HEK293 (cell line): Measurements from ENCODE around the gene PWP1.

Experiments
- CTCF ChIA-PET: fragments of 350-600 bp; formaldehyde crosslinking; extraction: SDS; loops from one replicate; lab custom pipeline; 2021; ENCODE audit warnings: antibody characterized with exemption; lab: Yijun Ruan, JAX
- POLR2A ChIA-PET: fragments of 300-600 bp; formaldehyde crosslinking; extraction: SDS; loops from one replicate; lab custom pipeline; 2020; ENCODE audit warnings: antibody characterized with exemption, inconsistent platforms; lab: Yijun Ruan, JAX
- H3K27ac ChIP-seq: fragments of 200-500 bp; sonication (Bioruptor generic); 2 replicates; pipeline ENCODE4 v1.5.1; 2014; ENCODE audit warnings: low read depth, low read length, control low read depth, inconsistent platforms; ENCODE audit errors: extremely low read depth
- H3K36me3 ChIP-seq, 2 experiments: fragments of 200-500 bp in 1 of 2; sonication (Bioruptor generic) in 1 of 2; 1 replicate in 1 of 2; 2 replicates in 1 of 2; pipeline ENCODE4 v1.5.1; 2014 to 2017; ENCODE audit warnings: inconsistent platforms in 2 of 2, low read length in 2 of 2; ENCODE audit not compliant: control insufficient read depth in 2 of 2, insufficient read depth in 1 of 2
- H3K4me1 ChIP-seq: fragments of 200-500 bp; sonication (Bioruptor generic); 2 replicates; pipeline ENCODE4 v1.5.1; 2014; ENCODE audit warnings: mild to moderate bottlenecking, low read length, inconsistent platforms; ENCODE audit not compliant: control insufficient read depth, insufficient read depth
- H3K4me3 ChIP-seq: 2 replicates; pipeline ENCODE4 v1.5.1; 2011; ENCODE audit warnings: low read depth, mild to moderate bottlenecking, control low read depth, low read length, moderate library complexity
- H3K9me3 ChIP-seq: fragments of 200-500 bp; sonication (Bioruptor generic); 2 replicates; pipeline ENCODE4 v1.5.1; 2014; ENCODE audit warnings: low read depth, low read length, inconsistent platforms; ENCODE audit not compliant: control insufficient read depth, insufficient read depth
- EGR2 ChIP-seq: fragments of 450-650 bp; formaldehyde crosslinking; IDR thresholded peaks from 2 replicates; pipeline ENCODE4 v1.5.1; 2016; ENCODE audit warnings: low read depth, missing biosample characterization, missing genetic modification characterization
- GFI1B ChIP-seq: fragments of 450-650 bp; formaldehyde crosslinking; IDR thresholded peaks from 2 replicates; pipeline ENCODE4 v1.5.1; 2016; ENCODE audit warnings: missing biosample characterization, missing genetic modification characterization
- PRDM4 ChIP-seq: fragments of 450-650 bp; formaldehyde crosslinking; IDR thresholded peaks from 2 replicates; pipeline ENCODE4 v1.5.1; 2017; ENCODE audit warnings: missing biosample characterization, missing genetic modification characterization
- TCF7L2 ChIP-seq: IDR thresholded peaks from 2 replicates; pipeline ENCODE4 v1.6.1; 2011; ENCODE audit warnings: low read depth, mild to moderate bottlenecking, inconsistent platforms, low read length, moderate library complexity, borderline replicate concordance
- YY1 ChIP-seq: fragments of 450-650 bp; formaldehyde crosslinking; IDR thresholded peaks from 2 replicates; pipeline ENCODE4 v1.5.1; 2018; ENCODE audit warnings: missing biosample characterization, missing genetic modification characterization
- ZBTB26 ChIP-seq: fragments of 450-650 bp; formaldehyde crosslinking; optimal IDR thresholded peaks from 2 replicates; pipeline ENCODE3; 2016; ENCODE audit warnings: missing biosample characterization, mild to moderate bottlenecking, missing genetic modification characterization
- ZNF10 ChIP-seq: fragments of 450-650 bp; formaldehyde crosslinking; IDR thresholded peaks from 2 replicates; pipeline ENCODE4 v1.5.1; 2017; ENCODE audit warnings: missing biosample characterization, missing genetic modification characterization
- ZNF133 ChIP-seq: fragments of 450-650 bp; formaldehyde crosslinking; IDR thresholded peaks from 2 replicates; pipeline ENCODE4 v1.5.1; 2016; ENCODE audit warnings: missing biosample characterization, missing genetic modification characterization
- ZNF16 ChIP-seq: fragments of 450-650 bp; formaldehyde crosslinking; IDR thresholded peaks from 2 replicates; pipeline ENCODE4 v1.5.1; 2016; ENCODE audit warnings: low read depth, missing biosample characterization, missing genetic modification characterization
- ZNF18 ChIP-seq: fragments of 450-650 bp; formaldehyde crosslinking; IDR thresholded peaks from 2 replicates; pipeline ENCODE4 v1.5.1; 2016; ENCODE audit warnings: missing biosample characterization, missing genetic modification characterization
- ZNF292 ChIP-seq: fragments of 450-650 bp; formaldehyde crosslinking; IDR thresholded peaks from 2 replicates; pipeline ENCODE4 v1.5.1; 2016; ENCODE audit warnings: low read depth, missing biosample characterization, missing genetic modification characterization, borderline replicate concordance
- ZNF37A ChIP-seq: fragments of 450-650 bp; IDR thresholded peaks from 2 replicates; pipeline ENCODE4 v1.5.1; 2018; ENCODE audit warnings: missing biosample characterization, missing genetic modification characterization
- ZNF510 ChIP-seq: fragments of 450-650 bp; formaldehyde crosslinking; IDR thresholded peaks from 2 replicates; pipeline ENCODE4 v1.5.1; 2018; ENCODE audit warnings: mild to moderate bottlenecking, missing genetic modification characterization, missing biosample characterization; ENCODE audit not compliant: insufficient replicate concordance
- ZNF561 ChIP-seq: fragments of 450-650 bp; IDR thresholded peaks from 2 replicates; pipeline ENCODE4 v1.5.1; 2018; ENCODE audit warnings: missing biosample characterization, missing genetic modification characterization, borderline replicate concordance
- ZNF624 ChIP-seq: fragments of 450-650 bp; formaldehyde crosslinking; IDR thresholded peaks from 2 replicates; pipeline ENCODE4 v1.5.1; 2017; ENCODE audit warnings: missing biosample characterization, missing genetic modification characterization
- ZNF626 ChIP-seq: fragments of 450-650 bp; sonication (Bioruptor Pico); formaldehyde crosslinking; IDR thresholded peaks from 2 replicates; pipeline ENCODE4 v1.5.1; 2018; ENCODE audit warnings: missing biosample characterization, missing genetic modification characterization, inconsistent platforms
- ZNF692 ChIP-seq: fragments of 450-650 bp; formaldehyde crosslinking; IDR thresholded peaks from 2 replicates; pipeline ENCODE4 v1.5.1; 2016; ENCODE audit warnings: missing biosample characterization, missing genetic modification characterization

The PWP1 gene

GRCh38 chr12:107736914-107737313 is 51.3 kb downstream of the PWP1 start:
- no peaks in the 10 kb centered on the region for H3K9me3 ChIP-seq
- ChIA-PET CTCF (interaction anchor here (1.6 kb wide), 1 partner anchor 61 kb away, joined by 6 read pairs; no protein-coding TSS in a partner anchor), POLR2A (no interaction called here)
- H3K36me3 ChIP-seq = peaks cover 66 to 95% of the 10 kb centered on the region in 2 experiments
- no peak overlapping the region for H3K4me3 ChIP-seq
- no peaks in the 10 kb centered on the region for H3K4me1 ChIP-seq
- no peak overlapping the region for H3K27ac ChIP-seq
- TF ChIP-seq ZNF37A (tag by site-specific recombination) (no peak), YY1 (tag by site-specific recombination) (no peak), GFI1B (tag by site-specific recombination) (no peak), ZNF16 (tag by site-specific recombination) (no peak), ZNF18 (tag by site-specific recombination) (no peak), ZNF624 (tag by site-specific recombination) (no peak), EGR2 (tag by site-specific recombination) (no peak), ZNF510 (no peak), ZBTB26 (tag by site-specific recombination) (no peak), TCF7L2 (no peak), ZNF292 (no peak)

- TF ChIP-seq ZNF692 (tag by site-specific recombination) (0 out of 2 replicates have a peak, but pooled peaks have one; percentile 19), ZNF133 (tag by site-specific recombination) (no peak)
- ChIA-PET CTCF (interaction anchor here (0.7 kb wide), 1 partner anchor 76 kb away, joined by 3 read pairs; no protein-coding TSS in a partner anchor), POLR2A (no interaction called here)
- Histone ChIP-seq H3K4me1 (no peaks in the 10 kb centered on the region), H3K27ac (no peak overlapping the region), H3K4me3 (no peak overlapping the region), H3K36me3 (peaks cover 91 to 97% of the 10 kb centered on the region in 2 experiments), H3K9me3 (no peaks in the 10 kb centered on the region)
Observed at GRCh38 chr12:107748472-107748871, 62.9 kb downstream of the PWP1 start.

GRCh38 chr12:107749083-107749482 is 63.5 kb downstream of the PWP1 start:
- Histone ChIP-seq H3K4me3 (no peak overlapping the region), H3K4me1 (no peaks in the 10 kb centered on the region), H3K36me3 (peaks cover 90 to 97% of the 10 kb centered on the region in 2 experiments), H3K27ac (no peak overlapping the region), H3K9me3 (no peaks in the 10 kb centered on the region)
- TF ChIP-seq PRDM4 (tag by site-specific recombination) (no peak), ZNF624 (tag by site-specific recombination) (no peak), ZNF626 (no peak), ZNF561 (tag by site-specific recombination) (no peak), ZNF10 (tag by site-specific recombination) (no peak)
- CTCF ChIA-PET = no interaction called here
- POLR2A ChIA-PET = no interaction called here
